Nucleus accumbens (tissue), 56 donors: ENCODE results near the gene ATXN7L1.
"Not testable (repeated sequence)": the region's sequence is repeated elsewhere in the genome, so short reads cannot be mapped to it uniquely, and the experiment has no call there.

ENCODE experiments used
- DNase-seq, 56 donors: peaks; one replicate each; lab custom pipeline; 2025; lab: John Stamatoyannopoulos, UW

Gene ATXN7L1

DNA sequence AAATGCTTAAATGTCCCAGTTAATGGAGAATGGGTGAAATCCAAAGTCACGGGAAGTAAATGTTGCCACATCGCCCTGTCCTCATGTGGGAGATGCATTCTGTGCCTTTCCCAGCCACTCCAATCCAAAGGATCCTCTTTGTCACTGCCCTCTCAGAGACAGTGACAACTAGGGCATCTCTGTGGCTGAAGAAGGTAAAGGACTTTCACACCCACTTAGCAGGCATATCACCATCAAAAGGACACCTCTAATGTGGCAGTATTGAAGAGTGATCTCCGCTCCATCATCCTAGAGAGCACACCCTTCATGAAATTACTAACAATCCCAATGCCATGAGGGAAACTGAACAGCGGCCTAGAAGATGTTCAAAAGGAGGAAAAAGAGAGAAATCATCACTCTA, 13.6 kb downstream of the ATXN7L1 start:
- no peak for DNase-seq

DNA sequence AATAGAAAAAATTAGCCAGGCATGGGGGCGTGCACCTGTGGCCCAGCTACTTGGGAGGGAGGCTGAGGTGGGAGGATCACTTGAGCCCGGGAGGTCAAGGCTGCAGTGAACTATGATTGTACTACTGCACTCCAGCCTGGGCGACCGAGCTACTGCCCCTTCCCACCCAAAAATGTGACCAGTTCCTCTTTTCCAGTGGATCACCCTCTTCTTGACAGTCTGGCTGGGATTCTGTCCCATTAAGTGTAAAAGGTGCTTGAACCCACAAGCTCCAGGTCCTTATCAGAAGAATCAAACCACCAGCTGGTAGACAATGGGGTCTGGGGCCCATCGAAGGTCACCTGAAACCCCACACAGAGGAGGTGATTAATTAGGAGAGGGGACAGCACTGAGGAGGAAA, 14.1 kb downstream of the ATXN7L1 start:
- DNase-seq, result no peak

GRCh38 chr7:105861224-105861623, 15.2 kb downstream of the ATXN7L1 start:
- DNase-seq, result no peak

DNA sequence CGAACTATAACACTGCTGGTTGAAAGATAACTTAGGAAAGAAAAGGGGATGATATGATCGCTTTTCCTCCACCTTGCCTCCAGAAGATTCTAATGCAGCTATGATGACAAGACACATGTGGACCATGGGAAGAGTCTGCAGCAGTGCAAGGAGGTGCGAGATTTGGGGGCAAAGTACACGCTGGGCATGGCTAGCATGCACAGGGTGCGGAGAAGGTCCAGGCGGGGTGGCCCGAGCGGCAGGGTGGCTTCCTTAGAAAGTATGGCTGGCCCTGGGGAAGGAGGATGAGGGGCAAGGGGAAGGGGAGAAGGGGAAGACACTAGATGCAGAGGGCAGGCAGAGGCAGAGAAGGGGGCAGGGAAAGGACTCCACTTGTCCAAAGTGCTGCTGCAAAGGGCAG, 15.6 kb downstream of the ATXN7L1 start:
- DNase-seq, result no peak

DNA sequence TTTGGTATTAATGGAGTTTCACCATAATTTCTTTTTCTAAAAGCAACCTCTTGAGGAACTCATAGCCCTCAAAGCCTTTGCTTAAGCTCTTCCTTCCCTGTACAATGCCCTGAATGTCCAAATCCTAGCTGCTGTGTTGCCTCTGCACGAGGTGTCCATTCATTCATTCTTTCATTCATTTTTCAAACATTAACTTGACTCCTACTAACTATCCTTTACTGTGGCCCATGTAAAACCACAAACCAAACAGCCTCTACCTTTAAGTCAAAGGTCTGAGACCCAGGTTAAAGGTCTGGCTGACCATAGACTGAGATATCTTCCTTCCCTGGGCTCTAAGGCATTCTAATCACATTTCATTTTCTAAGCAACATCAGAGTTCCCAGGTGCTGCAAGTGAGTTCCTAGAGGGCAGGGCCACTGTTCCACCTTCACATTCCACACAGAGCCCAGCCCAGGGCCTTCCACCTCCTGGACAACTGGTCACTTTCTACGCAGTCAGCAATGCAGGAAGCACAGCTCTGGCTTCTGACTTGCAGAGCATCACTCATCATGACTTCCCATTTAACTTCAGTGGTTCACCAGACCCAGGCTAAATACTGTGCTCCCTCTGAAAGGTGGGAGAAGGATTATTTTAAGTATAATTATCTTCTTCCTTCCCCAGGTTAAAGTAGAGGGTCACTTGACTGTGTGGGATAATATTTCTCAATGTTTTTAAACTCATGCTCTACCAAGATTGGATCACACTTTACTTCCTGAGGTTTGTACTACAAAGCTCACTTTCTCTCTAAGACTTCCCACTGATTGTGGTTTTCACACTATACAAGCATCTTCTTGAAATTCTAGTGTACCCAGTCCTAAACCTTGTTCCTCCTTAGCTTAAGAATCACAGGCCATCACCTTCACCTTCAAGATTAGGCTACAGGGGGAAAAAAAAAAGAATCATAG, 19.1 kb downstream of the ATXN7L1 start:
- DNase-seq, result no peak

DNA sequence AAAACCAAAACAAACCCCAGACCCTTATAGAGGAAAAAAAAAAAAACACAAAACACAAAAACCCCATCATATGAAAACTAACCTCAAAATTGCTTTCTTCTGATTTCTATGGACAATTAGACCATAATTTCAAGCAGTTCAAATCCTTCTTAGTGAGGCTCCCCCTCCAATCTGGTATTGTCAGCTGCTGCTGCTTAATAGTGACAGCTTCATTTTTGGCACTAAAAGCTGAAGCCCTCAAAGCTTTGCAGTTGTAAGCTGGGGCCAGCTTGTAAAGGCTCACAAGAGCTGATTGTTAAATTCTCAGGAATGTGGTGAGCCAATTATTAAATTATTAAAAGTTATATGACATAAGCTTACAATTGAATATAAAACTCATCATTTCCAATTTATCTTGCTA, 21.9 kb downstream of the ATXN7L1 start:
- no peak for DNase-seq

DNA sequence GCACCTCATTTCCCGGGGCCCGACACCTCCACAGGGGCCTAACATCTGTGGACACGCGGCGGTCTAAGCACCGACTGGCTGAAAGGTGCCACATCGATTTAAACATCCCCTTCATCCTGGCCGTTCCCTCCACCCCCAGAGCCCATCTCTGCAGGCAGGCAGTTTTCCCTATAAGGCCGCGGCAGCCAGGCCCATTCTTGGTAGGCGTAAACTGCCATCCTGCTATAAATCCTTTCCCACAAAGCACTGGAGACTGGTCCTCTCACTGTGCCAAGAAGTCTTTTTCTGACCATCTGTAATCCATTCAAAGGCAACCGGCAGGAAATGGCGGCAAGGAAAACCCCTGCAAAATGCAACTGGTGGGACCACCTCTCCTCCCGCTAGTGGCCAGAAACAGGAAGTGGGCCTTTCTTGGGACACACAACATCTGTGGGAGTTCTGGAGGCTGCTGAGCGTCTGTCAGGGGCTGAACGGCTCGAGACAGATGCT, 22.4 kb downstream of the ATXN7L1 start:
- no peak for DNase-seq

DNA sequence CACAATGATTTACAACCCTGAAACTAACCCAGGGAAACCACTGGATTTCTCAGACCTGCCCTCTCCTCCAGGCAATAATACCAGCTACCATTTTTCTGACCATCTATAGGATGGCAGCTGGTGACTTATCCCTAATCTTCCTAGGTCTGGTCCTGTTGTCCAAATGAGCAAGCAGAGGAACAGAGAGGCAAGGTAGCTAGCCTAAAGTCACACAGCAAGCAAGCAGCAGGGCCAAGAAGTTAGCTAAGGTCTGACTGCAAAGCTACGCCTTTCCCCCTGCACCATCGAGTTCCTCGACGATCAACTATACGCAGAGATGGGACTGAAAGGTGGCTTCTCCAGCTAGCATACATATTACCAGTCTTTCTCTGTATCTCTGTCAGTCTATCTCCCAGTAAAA, 25.3 kb downstream of the ATXN7L1 start:
- no peak for DNase-seq

GRCh38 chr7:105849122-105849855, 27.1 kb downstream of the ATXN7L1 start:
- DNase-seq, result no peak

DNA sequence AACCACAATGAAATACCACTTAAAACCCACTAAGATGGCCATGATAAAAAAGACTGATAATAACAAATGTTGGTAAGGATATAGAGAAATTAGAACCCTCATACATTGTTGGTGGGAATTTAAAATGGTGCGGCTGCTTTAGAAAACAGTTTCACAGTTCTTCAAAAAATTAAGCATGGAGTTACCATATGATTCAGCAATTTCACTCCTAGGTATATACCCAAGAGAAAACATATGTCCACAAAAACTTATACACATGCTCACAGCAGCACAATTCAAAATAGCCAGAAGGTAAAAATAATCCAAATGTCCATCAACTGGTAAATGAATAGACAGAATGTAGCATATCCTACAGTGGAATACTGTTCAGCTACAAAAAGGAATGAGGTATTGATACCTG, 30.0 kb downstream of the ATXN7L1 start:
- DNase-seq, result no peak

DNA sequence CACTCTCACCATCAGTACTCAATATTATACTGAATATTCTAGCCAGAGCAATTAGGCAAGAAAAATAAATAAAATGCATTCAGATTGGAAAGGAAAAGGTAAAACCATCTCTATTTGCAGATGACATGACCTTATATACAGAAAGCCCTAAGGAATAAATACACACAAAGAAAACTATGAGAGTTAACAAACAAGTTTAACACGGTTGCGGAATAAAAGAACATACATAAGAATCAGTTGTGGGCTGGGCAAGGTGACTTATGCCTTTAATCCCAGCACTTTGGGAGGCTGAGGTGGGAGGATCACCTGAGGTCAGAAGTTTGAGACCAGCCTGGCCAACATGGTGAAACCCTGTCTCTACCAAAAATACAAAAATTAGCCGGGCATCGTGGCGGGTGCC, 31.7 kb downstream of the ATXN7L1 start:
- not testable (repeated sequence) for DNase-seq

DNA sequence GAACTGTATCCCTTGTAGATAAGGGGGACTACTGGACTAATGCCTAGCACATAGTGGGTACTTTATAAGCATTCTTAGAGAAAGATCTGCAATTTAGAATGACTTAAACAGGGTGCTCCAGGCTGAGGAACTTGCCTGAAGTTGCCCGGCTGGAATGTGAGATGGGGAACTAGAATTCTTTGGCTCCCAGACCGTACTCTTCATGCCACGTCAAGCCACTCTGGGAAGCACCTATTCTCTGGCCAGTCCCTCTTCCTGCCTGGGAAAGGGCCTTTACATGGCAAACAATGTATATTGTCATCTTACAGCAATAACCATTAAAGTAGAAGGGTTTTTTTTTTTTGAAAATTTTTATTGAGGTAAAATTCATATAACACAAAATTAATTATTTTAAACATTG, 34.5 kb downstream of the ATXN7L1 start:
- no peak for DNase-seq

GRCh38 chr7:105840981-105841749, 35.2 kb downstream of the ATXN7L1 start:
- DNase-seq, result no peak

- DNase-seq, result no peak
Measured at GRCh38 chr7:105839266-105839665, 37.1 kb downstream of the ATXN7L1 start.

DNA sequence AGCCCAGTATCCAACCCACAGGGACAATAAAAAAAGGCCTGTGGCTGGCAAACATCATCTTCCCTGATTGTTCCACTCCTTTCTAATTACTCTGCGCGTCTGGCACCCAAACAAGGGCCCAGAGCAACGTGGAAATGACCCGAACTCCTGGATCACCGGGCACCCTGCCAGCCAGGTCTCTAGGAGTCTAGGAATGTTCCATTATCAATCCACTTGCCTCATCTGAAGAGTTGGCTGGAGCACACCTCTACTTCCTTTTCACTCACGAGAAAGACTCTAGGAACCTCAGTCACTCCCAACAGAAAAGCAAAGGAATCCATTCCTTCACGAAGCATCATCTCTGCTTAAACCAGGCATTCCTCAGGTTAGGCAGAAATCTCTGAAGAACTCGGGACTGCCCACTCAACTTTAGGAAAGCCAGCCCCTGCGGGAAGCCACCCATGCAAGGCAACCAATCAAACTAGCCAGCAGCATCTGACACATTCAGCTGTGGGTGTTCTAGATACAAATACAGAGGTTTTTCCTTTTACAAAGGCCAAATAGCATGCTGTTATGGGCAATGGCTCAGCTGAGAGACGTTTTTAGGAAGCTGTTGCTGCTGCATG, 37.7 kb downstream of the ATXN7L1 start:
- DNase-seq, result peak in 8 of 56 donors; percentile 8 to 21 (median 11)

DNA sequence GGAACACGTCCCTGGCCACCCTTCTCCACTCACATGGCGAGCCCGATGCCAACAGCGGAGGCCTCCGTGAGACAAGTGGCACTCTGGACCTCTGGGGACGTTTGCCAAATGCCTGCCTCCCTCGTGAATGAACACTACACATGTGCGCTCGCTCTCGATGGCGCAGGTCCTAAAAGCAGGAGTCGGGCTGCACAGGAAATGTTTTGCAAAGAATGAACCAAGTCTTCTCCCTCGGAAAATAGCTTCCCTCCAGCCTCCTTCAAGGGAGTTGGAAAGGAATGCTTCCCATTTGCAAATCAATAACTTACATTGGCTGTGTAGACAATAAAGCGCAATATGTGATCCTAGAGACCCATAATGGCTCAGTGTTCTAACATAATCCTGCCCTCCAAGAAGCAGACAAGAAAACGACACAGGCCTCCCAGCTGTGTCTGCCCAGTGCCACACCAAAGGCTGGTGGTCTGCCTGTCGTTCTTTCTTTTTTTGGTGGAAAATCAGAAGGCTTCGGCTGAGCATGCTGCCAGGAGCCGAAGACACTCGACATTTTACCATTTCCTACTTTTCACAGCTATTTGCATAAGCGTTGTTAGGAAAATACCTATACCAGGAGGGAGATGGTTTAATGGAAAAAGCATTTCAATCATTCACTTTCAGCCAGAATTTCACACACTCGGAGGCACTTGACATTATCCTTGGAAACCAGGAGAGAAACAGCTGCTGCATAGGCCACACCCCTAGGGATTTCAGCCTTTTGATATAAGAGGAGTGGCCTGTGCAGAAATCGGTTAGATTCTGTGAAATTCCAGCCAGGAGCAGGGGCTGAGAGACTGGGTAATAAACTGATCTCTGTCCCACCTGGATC, 38.4 kb downstream of the ATXN7L1 start:
- DNase-seq, result peak in 41 of 56 donors; percentile 9 to 73 (median 27)

GRCh38 chr7:105835441-105835840, 41.0 kb downstream of the ATXN7L1 start:
- no peak for DNase-seq

DNA sequence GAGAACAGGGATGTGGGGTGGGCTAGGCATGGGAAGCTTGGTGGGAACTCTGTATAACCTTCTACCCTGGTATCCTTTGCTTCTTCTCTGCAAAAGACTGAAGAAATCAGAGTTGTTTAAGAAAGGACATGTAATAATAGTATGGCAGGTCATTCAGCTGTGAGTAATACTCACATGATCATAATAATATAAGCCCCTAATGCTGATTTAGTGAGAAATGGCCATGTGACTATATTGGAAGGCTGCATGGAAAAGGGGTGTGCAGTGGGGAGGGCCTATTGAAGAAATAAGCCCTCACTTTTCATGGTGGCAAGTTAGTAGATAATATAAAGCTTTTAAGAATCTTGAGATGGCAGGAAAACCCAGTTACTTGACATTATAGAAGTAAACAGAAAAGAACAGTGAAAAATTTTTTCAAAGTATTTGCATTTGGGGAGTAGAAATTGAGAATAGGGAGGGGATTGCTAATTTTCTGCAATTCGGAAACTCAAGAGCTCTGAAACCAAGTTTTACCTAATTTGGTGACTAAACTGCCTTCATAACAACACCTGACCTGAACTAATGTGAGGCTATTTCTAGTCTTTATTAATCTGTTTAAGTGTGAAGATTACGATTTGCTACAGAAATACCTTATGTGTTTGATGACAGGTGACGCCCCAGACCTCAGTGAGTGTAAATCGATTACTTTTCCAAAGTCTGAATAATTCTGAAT, 44.4 kb downstream of the ATXN7L1 start:
- no peak for DNase-seq

DNA sequence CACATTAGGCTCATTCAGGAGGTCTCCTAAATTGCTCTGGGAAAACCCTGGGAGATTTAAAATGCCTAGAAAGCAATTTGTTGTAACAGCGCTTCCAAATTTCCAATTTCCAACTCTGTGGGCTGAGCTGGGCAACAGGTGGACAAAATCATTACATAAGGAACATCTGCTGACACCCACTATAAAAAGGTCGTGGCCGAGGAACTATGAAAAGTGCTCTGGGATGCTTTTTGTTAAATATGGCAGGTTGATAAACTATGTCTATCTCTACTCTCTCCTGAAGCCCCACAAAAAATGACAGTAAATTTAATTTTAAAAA, 45.1 kb downstream of the ATXN7L1 start:
- no peak for DNase-seq
